Left ventricle myocardium superior (tissue), 1 donor: ENCODE results near the gene XPNPEP1. TPM values are rescaled to one million over a fixed set of nuclear protein-coding genes. Genes with fewer than 3 reads are reported as not detected.

Experiments
- ATAC-seq: fragments of 200-7000 bp; cut with Tn5 transposase; one replicate; pipeline ENCODE4 v1.9.1; 2020; ENCODE audit warnings: mild to moderate bottlenecking, moderate library complexity
- DNase-seq: peaks from one replicate; pipeline ENCODE4 v3.0.0-alpha.2; 2020
- intact Hi-C: fragments of 100-400 bp; cut with micrococcal nuclease; formaldehyde crosslinking; loops from one replicate; pipeline ENCODE4 v1.11.0; 2022
- total RNA-seq: library from RNA; stranded (reverse); fragmentation: NEBNext Ultra II Directional; extraction: Animal tissue kit (Norgen Biotek cat#: 25700); gene quantifications from one replicate; pipeline ENCODE4 v1.2.1, GENCODE V29; 2021
- donor health status: DM: no; HTN: yes; CAD: no; lungs with severe emphysema.

XPNPEP1 gene
- total RNA-seq, 1 donor from 2014 or later = 36.4 TPM

DNA sequence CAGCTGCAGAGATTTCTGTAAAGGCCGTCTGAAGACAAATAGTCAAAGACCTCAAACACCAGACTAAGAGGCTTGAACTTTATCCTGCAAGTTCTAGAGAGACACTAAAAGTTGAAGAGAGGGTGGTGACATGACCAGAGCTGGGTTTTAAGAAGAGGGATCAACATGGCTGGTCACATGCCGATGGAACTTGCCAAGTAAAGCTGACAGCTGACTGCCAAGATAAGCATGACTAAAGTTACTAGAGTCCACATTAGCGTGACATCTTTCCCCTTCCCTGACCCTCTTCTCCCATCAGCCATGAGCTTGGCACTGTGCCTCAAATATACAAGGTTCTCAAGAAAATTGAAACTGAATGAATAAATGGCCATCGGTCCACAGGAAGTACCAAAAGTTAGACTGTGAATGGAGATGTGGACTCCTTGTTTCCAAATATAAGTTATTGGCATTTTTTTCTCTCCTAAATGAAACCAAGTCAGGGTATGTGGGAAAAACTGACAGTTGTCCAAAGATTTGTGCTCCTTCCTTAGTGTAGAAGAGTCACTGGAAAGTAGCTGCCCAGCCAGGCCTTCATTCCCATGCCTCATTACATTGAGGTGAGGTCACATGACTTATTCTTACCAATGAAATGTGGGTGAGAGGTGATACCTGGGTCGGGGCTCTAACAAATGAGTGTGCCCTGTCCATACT is 24.5 kb downstream of the XPNPEP1 start:
- ATAC-seq = peak; percentile 60
- DNase-seq = no peak

DNA sequence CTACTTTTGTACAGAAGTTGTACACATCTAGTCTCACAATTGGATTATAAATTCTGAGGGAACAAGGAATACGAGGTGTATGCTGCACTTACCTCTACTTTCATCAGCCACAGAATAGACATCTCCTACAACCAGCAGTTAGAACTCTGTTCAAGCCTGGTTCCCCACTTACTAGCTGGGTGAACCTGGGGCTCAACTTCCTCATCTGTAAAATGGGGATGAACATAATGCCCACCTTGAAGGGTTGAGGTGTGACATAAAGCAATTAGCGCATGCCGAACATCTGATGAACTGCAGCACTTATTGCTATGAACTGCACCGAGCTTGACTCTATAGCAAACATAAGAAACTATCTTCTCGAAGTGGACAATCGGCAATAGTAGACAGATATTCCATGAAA is 25.3 kb downstream of the XPNPEP1 start:
- intact Hi-C loops = no loop called here
- DNase-seq = no peak
- no peak for ATAC-seq

More for the DNA sequence above, 24.5 kb downstream of the XPNPEP1 start:
- intact Hi-C loops = no loop called here

DNA sequence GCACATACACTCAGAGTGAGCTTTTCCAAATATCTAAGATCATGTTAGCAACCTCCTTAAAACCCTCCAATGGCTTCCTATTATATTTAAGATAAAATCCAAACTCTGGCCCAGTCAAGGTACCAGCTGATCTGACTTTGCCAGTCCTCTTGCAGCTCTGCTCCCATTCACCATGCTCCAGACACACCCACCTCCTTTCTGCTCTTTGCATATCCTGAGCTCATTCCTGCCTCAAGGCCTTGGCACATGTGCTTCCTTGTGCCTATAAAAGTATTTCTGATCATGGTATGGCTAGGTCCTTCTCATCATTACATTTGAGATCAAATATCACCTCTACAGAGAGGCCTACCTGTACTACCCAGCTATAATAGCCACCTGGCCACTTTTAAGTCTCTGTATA is 27.5 kb downstream of the XPNPEP1 start:
- DNase-seq (no peak), ATAC-seq (no peak)
- intact Hi-C loops = no loop called here

DNA sequence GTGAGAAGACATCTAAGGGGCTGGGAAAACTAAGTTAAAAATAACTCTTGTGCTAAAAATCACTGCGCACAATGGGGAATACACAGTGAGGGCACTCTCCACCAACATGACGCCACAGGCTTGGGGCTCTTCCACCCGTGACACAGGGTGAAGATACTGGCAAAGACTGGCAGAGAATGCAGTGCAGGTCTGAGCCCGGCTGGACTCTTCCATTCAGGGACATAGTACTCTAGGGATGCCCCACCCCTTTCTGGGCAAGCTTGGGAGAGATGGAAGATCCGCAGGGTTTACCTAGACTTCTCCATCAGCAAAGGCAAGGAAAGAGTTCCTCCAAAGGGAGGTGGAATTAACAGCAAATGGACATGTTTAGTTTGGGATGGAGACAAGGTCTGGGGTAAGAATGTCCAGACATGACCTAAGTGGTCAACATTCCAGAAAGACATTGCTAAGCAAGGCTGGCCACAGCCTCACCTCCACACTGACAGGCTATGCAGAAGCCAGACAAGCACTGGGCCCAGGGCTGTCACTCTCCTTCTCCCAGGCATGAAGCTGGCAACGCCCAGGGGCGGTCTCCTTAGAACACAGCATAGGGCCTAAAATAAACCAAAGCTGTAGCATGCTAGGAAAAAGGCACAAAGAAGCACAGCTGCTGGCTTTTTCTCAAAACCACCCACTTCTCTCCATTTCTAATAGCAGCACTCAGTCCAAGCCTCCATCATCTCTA is 28.1 kb downstream of the XPNPEP1 start:
- ATAC-seq (peak; percentile 77), DNase-seq (peak; percentile 84)
- intact Hi-C loops = no loop called here

DNA sequence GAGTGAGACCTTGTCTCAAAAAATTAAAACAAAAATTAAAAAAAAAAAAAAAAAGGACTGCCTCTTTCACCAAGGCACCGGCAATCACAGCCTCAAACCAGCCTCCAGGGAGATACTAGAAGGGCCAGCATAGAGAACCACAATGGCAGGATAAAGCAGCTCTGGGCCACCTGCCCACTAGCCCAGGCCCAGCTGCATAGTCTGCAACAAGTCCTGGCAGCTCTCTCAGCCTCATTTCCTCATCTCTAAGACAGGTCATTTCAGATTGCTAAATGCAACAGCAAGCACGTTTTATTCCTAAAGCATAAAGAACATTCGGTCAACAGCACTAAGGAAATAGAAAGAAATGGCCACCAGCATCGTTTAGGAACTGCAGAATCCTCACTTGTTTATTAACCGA is 28.8 kb downstream of the XPNPEP1 start:
- intact Hi-C loops = no loop called here
- ATAC-seq = peak; percentile 79
- DNase-seq = peak; percentile 87

DNA sequence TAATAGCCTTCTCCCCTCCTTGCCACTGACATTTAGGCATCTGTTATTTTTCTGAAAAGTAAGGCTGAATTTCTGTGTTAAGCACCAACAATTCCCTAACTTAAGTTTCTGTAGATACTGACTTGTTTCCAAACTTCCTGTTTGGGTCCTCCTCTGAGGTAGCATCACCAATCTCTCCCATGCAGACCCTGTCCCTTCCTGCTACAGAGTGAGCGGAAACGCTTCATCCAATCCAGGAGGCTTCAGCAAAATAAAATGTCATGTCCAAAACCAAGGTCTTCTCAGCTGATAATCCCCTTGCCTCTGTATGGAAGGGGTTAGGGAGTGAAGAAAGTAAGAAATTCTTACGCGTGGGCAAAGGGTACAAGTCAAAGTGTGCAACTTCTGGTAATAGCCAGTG is 29.9 kb downstream of the XPNPEP1 start:
- no peak for DNase-seq
- ATAC-seq = no peak
- intact Hi-C loops = no loop called here

DNA sequence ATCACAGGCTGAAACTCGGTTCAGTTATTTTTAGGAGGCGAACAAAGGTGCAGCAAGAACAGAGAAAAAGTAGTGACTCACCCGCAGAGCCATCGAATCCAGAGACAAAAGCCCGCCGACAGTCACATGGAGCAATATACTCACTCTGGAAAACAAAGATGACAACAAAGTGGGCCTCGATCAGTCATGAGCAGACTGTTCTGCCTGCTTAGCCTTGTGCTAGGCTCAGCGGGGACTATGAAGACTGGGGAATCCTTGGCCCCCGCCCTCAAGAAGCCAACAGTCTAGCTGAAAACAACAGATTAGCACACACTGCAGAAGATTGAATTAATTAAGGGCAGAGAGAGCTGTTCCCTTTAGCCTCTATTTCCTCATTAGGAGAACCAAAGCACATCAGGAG is 30.4 kb downstream of the XPNPEP1 start:
- ATAC-seq (no peak), DNase-seq (no peak)
- intact Hi-C loops = no loop called here

DNA sequence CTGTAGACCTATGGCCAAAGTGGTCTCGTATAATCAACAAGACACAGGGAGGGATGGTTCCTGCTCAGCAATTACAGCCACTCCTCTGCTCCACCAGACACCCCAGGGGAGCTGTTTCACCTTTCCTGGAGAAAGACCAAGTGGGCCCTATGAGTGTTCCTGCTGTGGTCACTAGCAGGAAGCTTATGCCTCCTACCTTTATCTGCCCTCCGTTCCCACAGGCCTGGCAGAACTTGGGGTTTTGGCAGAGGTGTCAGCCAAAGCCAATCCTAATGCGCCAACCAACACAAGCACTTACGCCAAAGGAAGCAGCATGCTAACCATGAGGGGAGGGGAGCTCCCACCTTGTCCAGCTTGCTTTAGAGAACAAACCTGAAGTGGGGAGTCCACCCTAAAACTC is 31.2 kb downstream of the XPNPEP1 start:
- DNase-seq (no peak), ATAC-seq (no peak)
- intact Hi-C loops = no loop called here

DNA sequence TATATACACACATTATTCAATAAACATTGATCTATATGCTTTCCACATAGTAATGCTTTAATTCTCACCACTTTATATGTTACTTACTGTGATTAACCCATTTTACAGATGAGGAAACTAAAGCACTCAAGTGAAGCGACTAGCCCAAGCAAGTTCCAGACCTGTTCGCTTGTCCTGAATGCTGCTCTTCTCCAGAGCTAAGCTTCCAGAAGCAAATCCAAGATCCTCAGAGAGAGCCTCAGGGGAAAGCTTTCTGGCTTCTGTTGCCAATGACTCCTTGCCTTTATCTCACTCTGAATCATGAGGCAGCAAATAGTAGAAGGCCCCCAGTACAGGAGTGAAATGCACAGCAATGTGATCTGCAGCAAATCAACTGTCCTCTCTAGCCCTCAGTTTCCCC is 32.2 kb downstream of the XPNPEP1 start:
- ATAC-seq = no peak

DNA sequence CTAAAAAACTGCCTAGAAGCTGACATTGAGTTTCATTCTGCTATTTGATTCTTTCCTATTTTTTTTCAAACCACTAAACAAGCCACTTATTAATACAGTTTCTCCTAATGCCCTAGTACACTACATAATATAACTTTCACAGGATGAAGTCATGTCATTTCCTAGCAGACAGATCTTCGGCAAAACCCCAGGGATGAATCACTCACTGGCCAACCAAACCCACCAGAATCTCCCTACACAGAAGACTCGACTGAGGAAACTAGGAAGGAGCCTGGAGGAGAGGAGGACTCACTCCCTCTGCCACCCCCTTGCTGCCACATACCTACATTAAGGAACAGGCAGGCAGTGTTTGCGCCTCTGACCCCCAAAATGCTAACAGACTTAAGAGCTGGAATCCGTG is 33.4 kb downstream of the XPNPEP1 start:
- DNase-seq (no peak), ATAC-seq (no peak)
- intact Hi-C loops = no loop called here

More for the DNA sequence above, 32.2 kb downstream of the XPNPEP1 start:
- intact Hi-C loops = no loop called here
- no peak for DNase-seq

DNA sequence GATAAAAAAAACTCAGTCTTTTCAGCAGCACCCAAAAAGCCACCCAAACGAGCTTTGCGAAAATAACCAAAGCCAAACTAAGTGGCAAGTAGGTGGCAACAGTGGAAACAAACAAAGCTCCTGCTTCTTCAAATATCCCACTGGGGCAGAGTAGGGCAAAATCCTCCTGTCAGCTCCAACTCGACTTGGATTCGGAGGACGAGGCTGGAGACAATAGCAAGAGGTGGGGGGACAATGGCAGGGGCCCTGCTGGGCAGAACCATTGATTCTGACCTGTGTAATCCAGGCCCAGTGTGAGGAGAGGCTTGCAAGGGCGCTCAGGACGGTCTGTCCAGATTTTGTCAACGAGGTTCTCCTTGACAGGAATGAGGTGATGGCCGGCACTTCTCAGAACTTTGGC is 35.5 kb downstream of the XPNPEP1 start:
- ATAC-seq (no peak), DNase-seq (no peak)
- intact Hi-C loops = no loop called here

DNA sequence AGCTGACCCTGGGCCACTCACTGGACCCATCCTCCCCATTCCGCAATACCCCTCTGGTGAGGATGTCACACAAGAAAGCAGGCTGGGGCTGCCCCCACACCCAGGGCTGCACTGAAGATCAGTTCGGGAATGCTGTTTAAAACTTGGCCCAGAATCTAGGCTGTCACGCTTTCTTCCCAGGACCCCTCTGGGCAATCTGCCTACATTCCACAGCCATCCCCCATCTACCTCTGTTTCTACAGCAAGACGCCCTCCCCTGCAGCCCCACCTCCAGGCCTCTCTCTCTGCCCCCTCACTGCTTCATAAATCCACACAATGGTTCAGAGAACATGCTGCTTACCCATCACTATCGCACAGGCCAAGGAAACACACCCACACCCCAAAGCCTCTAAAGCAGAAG is 36.1 kb downstream of the XPNPEP1 start:
- no peak for ATAC-seq
- no peak for DNase-seq
- intact Hi-C loops = no loop called here

DNA sequence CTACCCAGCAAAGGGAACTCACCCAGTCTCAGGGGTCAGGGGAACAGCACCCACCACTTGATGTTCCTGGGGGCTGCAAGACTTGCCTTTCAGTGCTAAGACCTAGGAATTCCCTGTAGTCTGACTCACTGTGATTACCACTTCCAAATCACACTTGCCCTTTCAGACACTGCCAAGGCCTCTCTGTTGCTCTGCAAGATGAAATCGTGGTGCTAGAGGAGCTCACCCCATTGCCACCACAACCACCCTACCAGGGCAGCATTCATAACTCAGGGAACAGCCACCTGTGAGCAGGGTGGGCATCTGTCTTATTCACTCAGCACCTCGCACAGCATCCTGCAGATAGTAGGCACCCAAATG is 36.5 kb downstream of the XPNPEP1 start:
- intact Hi-C loops = no loop called here
- ATAC-seq (no peak), DNase-seq (no peak)

DNA sequence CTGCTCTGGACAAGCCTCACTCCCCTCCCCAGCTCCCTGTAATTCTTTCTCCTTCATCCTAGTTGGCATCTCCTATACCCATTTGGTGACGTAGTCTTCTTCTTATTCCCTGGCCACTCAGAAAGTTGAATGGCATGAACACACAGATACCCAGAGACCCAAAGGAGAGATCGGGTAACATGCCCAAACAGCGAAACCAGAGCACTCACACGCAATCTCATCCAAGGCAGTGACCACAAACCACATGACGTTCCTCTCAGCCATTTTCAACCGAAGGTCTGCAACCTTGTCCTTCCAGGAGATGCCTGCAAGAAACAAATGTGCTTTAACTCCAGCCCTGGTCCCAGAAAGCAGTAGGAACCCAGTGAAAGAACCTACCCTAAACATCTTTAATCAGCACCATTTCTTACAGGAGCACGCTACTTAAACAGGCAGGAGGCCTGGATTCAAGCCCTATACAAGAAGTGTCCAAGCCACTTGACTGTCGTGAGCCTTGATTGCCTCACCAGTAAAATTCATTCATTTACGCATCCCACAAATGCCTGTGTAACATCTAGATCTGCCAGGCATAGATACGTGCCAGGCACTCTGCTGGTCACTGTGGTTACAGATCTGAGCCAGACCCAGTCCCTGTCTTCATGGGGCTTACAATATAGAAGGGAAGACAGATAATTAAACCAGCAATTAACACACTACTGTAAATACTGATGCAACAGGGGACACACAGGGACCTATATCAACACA is 37.1 kb downstream of the XPNPEP1 start:
- intact Hi-C loops = no loop called here
- ATAC-seq = no peak
- DNase-seq = no peak

DNA sequence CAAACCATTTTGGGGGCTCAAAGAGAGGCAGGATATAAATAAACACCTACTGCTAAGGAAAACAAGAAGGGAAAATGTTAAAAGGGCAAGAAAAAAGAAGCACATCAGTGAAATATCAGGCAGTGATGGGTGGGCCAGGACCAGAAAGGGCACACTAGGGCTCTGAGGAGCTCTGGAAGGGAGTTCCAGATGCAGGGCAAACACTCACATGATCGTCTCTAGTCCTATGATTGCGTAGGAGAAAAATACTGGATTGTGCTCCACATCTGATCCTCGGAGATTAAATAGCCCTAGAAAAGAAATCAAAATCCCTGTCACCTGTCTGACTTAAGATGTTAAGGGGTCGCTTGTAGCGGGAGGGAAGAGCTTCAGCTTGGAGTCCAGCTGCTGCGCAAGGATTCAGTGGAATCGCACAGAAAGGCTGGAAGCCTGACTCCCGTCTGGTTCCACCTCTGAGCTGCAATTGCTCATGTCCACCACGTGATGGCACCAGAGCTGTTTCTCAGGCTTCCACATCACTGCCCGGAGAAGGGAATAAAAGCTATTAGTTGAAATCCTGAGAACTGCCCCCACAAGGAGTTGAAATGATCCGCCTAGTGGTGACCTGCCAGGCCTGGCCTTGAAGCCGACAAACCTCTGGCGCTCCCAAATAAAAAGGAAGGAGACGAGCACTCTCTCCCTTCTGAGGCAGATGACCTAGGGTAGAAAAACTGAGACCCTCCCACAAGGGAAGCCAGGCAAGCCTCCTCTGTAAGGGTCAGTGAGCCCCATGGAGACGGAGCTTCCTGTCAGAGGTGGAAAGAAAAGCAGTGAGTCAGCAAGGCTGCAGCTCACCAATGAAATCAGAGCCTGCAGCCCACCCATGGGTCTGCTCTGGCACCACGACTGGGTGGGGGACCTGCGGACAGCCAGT is 39.2 kb downstream of the XPNPEP1 start:
- peak; percentile 85 for ATAC-seq
- DNase-seq = peak; percentile 79
- intact Hi-C loops = no loop called here

DNA sequence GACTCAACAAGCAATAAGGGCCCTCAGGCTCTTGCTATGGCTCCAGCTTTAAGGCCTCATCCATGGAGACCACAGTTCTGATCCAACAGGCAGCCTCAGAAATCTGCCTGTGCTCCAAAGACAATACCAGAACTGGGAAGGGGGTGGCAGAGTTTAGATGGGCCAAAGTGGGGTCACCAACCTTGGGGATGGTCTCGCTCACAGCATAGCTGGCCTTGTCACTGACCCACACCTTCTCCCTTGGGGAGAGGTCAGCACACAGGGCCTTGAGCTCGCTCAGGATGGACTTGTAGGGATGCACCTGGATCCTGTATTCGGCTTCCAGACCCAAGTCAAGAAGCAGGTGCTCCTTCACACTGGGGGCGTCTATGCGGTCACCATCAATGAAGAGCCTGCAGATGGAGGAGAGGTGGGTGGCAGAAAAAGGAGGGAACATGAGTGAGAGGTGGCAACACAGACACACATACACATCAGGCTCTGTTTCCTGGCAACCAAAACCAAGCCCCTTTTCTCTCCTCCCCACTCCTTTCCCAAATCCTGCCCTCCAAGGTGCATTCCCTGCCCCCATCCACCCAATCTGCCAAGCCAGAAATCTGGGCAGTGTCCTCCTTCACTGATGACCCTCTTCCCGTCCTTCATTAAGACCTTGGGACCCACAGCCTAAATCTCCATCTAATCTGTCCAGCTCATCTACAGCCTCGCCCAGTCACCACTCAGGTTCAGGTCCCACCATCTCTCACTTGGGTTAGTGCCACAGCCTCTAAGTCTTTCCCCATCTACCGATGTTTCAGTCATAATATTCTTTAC is 40.9 kb downstream of the XPNPEP1 start:
- DNase-seq (no peak), ATAC-seq (no peak)
- intact Hi-C loops = no loop called here

DNA sequence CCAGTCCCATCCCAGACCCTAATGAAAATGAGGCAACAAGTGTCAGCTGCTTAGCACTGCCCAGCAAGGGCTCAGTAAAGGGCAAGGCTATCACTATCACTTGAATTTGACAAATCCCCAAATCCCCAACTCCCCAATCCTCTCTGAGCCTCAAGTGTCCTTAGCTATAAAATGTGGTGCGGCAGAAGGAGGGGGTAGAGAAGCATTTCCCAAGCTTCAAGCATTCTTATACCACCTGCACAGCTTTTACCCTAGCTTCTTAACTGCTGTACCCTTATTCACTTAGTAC is 41.6 kb downstream of the XPNPEP1 start:
- ATAC-seq (no peak), DNase-seq (no peak)
- intact Hi-C loops = no loop called here

DNA sequence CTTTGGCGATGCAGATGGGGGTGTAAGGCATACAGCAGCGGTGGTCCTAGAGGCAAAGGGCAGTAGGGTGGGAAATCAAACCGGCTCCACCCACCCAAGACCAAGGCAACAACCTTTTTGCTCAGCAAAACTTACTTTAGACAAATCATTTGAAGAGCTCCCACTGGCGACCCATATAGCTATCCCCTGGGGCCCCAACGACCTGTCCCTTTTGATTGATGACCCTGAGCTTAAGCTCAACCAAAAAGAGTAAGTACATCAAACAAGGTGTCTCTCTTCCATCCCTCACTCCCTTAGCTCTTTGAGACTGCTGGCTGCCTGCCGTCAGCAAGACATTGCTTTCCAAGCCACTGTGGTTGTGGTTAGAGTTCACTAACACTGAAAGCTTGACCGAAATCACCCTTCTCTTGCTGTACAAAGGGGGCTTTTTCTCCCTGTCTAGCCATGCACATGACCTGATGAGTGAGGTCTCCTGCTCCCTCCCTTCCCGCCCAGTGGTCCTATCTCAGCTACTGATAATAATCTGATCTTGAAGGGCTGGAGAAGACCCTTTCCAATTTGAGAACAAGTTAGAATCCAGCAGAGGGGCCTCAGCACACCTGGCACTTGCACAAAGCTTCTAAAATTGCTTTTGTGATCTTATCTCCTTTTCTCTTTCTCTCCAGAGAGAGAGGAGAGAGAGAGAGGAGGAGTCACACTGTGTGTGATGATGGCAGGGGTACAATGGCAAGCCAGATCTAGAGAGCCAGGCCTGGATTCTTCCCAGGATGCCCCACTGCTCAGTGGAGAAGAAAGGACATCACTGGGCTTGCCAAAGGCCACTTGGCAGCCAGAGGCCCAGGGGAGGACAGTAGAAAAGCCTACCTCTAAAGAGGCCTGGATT is 42.2 kb downstream of the XPNPEP1 start:
- intact Hi-C loops = no loop called here
- DNase-seq (no peak), ATAC-seq (peak; percentile 33)
